Stimulated activated naive CD8-positive, alpha-beta T cell treated with anti-CD3 and anti-CD28 coated beads, Interleukin-15, Interleukin-2, amounts not matched to agents 100 U/mL and 50 U/mL, for 24 hours (primary cell): ENCODE measurements around the gene GPX4.
A peak's percentile ranks its signal among the peaks of the same experiment; 100 is the strongest.

Experiments used
- ATAC-seq: fragments of 150-1000 bp; cut with Tn5 transposase; one replicate; pipeline ENCODE4 v1.10.0; 2021
- DNase-seq: peaks from one replicate; pipeline ENCODE4 v3.0.0; 2021

GPX4 gene

GRCh38 chr19:1084024-1084868 lies 19.5 kb upstream of the GPX4 start:
- ATAC-seq (no peak), DNase-seq (no peak)

GRCh38 chr19:1085053-1085658 lies 18.6 kb upstream of the GPX4 start:
- ATAC-seq (no peak), DNase-seq (no peak)

- DNase-seq = no peak
- ATAC-seq = no peak
Measured at GRCh38 chr19:1085676-1086442, 17.9 kb upstream of the GPX4 start.

GRCh38 chr19:1086613-1087012 lies 17.2 kb upstream of the GPX4 start:
- ATAC-seq = no peak
- no peak for DNase-seq

GRCh38 chr19:1087813-1088415 lies 15.9 kb upstream of the GPX4 start:
- ATAC-seq (peak; percentile 11), DNase-seq (no peak)

GRCh38 chr19:1088416-1089010 lies 15.3 kb upstream of the GPX4 start:
- ATAC-seq = no peak
- DNase-seq = no peak

GRCh38 chr19:1089126-1089771 lies 14.5 kb upstream of the GPX4 start:
- no peak for DNase-seq

GRCh38 chr19:1089891-1090290 lies 13.9 kb upstream of the GPX4 start:
- no peak for ATAC-seq
- peak; percentile 60 for DNase-seq

More at GRCh38 chr19:1089126-1089771, 14.5 kb upstream of the GPX4 start:
- ATAC-seq = no peak

GRCh38 chr19:1090731-1091543 lies 12.9 kb upstream of the GPX4 start:
- DNase-seq = peak; percentile 72
- ATAC-seq = peak; percentile 35

- DNase-seq (no peak), ATAC-seq (no peak)
Measured at GRCh38 chr19:1091544-1092175, 12.1 kb upstream of the GPX4 start.

- no peak for ATAC-seq
- DNase-seq = no peak
Measured at GRCh38 chr19:1093330-1093729, 10.5 kb upstream of the GPX4 start.

- DNase-seq = no peak
- ATAC-seq = no peak
Measured at GRCh38 chr19:1093811-1094553, 9.8 kb upstream of the GPX4 start.

- ATAC-seq = no peak
- DNase-seq = no peak
Measured at GRCh38 chr19:1094655-1094977, 9.2 kb upstream of the GPX4 start.

- peak; percentile 90 for ATAC-seq
- DNase-seq = peak; percentile 99
Measured at GRCh38 chr19:1094978-1095701, 8.7 kb upstream of the GPX4 start, which contains the start of gene POLR2E. POLR2E (minus strand) TSS chr19:1095375; CDS start chr19:1095315, 60 bp downstream.

GRCh38 chr19:1097810-1098176 lies 6.0 kb upstream of the GPX4 start:
- ATAC-seq (no peak), DNase-seq (no peak)

GRCh38 chr19:1098177-1099051 lies 5.4 kb upstream of the GPX4 start:
- ATAC-seq (no peak), DNase-seq (no peak)

- DNase-seq = no peak
- no peak for ATAC-seq
Measured at GRCh38 chr19:1101337-1101698, 2.5 kb upstream of the GPX4 start.
